Neural cell (in vitro differentiated cells): Measurements from ENCODE around the gene ALDH1L1. TPM values are rescaled to one million over a fixed set of nuclear protein-coding genes. Genes with fewer than 3 reads are reported as not detected.
A peak's percentile ranks its signal among the peaks of the same experiment; 100 is the strongest.

ENCODE experiments used
- H2AFZ ChIP-seq: fragments of 200-600, 300-800 bp; sonication (generic), shearing (Covaris generic); 2 replicates; pipeline ENCODE4 v1.6.0; 2014; ENCODE audit warnings: low read depth, mild to moderate bottlenecking, antibody characterized with exemption, low read length, moderate library complexity
- H3F3A ChIP-seq: fragments of 200-600 bp; shearing (Covaris generic); 2 replicates; pipeline ENCODE4 v1.6.1; 2016; ENCODE audit warnings: mild to moderate bottlenecking, moderate library complexity, mixed read lengths, antibody characterized with exemption, low read length; ENCODE audit not compliant: insufficient read depth, poor library complexity, severe bottlenecking
- H3K27ac ChIP-seq: fragments of 200-600, 300-800 bp; sonication (generic), shearing (Covaris generic); 2 replicates; pipeline ENCODE4 v1.5.1; 2014; ENCODE audit warnings: mild to moderate bottlenecking, low read length, moderate library complexity
- H3K27me3 ChIP-seq: fragments of 300-800, 200-600 bp; sonication (generic), shearing (Covaris generic); 2 replicates; pipeline ENCODE4 v1.6.0; 2014; ENCODE audit warnings: mild to moderate bottlenecking, low read depth, low read length, moderate library complexity; ENCODE audit not compliant: insufficient read depth
- H3K36me3 ChIP-seq: fragments of 300-800, 200-600 bp; sonication (generic), shearing (Covaris generic); 2 replicates; pipeline ENCODE4 v1.5.1; 2014; ENCODE audit warnings: mild to moderate bottlenecking, antibody characterized with exemption, low read length, moderate library complexity; ENCODE audit not compliant: insufficient read depth
- H3K4me2 ChIP-seq: fragments of 300-800, 200-600 bp; sonication (generic), shearing (Covaris generic); 2 replicates; pipeline ENCODE4 v1.6.0; 2014; ENCODE audit warnings: mild to moderate bottlenecking, low read length
- H3K4me3 ChIP-seq: fragments of 300-800, 200-600 bp; sonication (generic), shearing (Covaris generic); 2 replicates; pipeline ENCODE4 v1.5.1; 2014; ENCODE audit warnings: mild to moderate bottlenecking, low read length, moderate library complexity
- H3K79me2 ChIP-seq: fragments of 200-600 bp; shearing (Covaris generic); replicated peaks from 2 replicates; pipeline ENCODE4 v1.6.0; 2014; ENCODE audit warnings: mild to moderate bottlenecking, low read length, moderate library complexity; ENCODE audit not compliant: insufficient read depth
- H3K9ac ChIP-seq: fragments of 300-800, 200-600 bp; sonication (generic), shearing (Covaris generic); 2 replicates; pipeline ENCODE4 v1.6.1; 2016; ENCODE audit warnings: mild to moderate bottlenecking, low read length, mixed read lengths
- H3K9me2 ChIP-seq: fragments of 200-600 bp; shearing (Covaris generic); 2 replicates; pipeline ENCODE4 v1.6.1; 2016; ENCODE audit warnings: mild to moderate bottlenecking, low read length, mixed read lengths; ENCODE audit not compliant: insufficient read depth
- H3K9me3 ChIP-seq: fragments of 200-600, 300-800 bp; sonication (generic), shearing (Covaris generic); 2 replicates; pipeline ENCODE4 v1.6.1; 2016; ENCODE audit warnings: mild to moderate bottlenecking, mixed run types, low read length, moderate library complexity, mixed read lengths
- H4K20me1 ChIP-seq: fragments of 200-600 bp; shearing (Covaris generic); 2 replicates; pipeline ENCODE4 v1.6.1; 2016; ENCODE audit warnings: mild to moderate bottlenecking, mixed run types; ENCODE audit not compliant: insufficient read depth
- CTCF ChIP-seq: fragments of 450-650 bp; IDR thresholded peaks from 2 replicates; pipeline ENCODE4 v1.5.1; 2014; ENCODE audit warnings: antibody characterized with exemption, mild to moderate bottlenecking, moderate library complexity; ENCODE audit not compliant: poor library complexity, severe bottlenecking
- MXI1 ChIP-seq: fragments of 450-650 bp; conservative IDR thresholded peaks from 2 replicates; pipeline ENCODE4 v1.6.1; 2014; ENCODE audit warnings: antibody characterized with exemption, mild to moderate bottlenecking; ENCODE audit not compliant: poor library complexity, severe bottlenecking
- POLR2AphosphoS5 ChIP-seq: IDR thresholded peaks from 2 replicates; pipeline ENCODE4 v1.6.1; 2012
- RAD21 ChIP-seq: fragments of 450-650 bp; conservative IDR thresholded peaks from 2 replicates; pipeline ENCODE4 v1.6.1; 2014; ENCODE audit warnings: antibody characterized with exemption, mild to moderate bottlenecking, moderate library complexity
- REST ChIP-seq: IDR thresholded peaks from 2 replicates; pipeline ENCODE4 v1.6.1; 2012; ENCODE audit warnings: borderline replicate concordance
- SMC3 ChIP-seq: fragments of 450-650 bp; conservative IDR thresholded peaks from 2 replicates; pipeline ENCODE4 v1.6.1; 2014; ENCODE audit warnings: antibody characterized with exemption, mild to moderate bottlenecking, moderate library complexity; ENCODE audit not compliant: poor library complexity
- TAF1 ChIP-seq: IDR thresholded peaks from 2 replicates; pipeline ENCODE4 v1.6.1; 2012; ENCODE audit warnings: low read depth
- polyA plus RNA-seq: library from polyadenylated mRNA; depleted of rRNA; stranded (reverse); fragments of >200 nt; gene quantifications from 2 replicates; pipeline ENCODE4 v1.2.3, GENCODE V29; 2014

ALDH1L1 gene
- polyA plus RNA-seq, 1 donor from 2014 or later: not detected

GRCh38 chr3:126081618-126082361 is 98.6 kb downstream of the ALDH1L1 start:
- Histone ChIP-seq H3K27me3 (no peaks in the 10 kb centered on the region), H3K27ac (no peak overlapping the region), H2AFZ (no peak overlapping the region), H3K4me2 (no peak overlapping the region), H3K79me2 (peaks cover 4% of the 10 kb centered on the region), H3K9ac (no peak overlapping the region), H3F3A (no peaks in the 10 kb centered on the region), H3K9me2 (no peaks in the 10 kb centered on the region), H4K20me1 (no peaks in the 10 kb centered on the region), H3K36me3 (no peaks in the 10 kb centered on the region), H3K4me3 (no peak overlapping the region), H3K9me3 (no peaks in the 10 kb centered on the region)
- TF ChIP-seq CTCF: peak; percentile 32
- TF ChIP-seq RAD21: no peak
- no peak for TF ChIP-seq MXI1
- no peak for TF ChIP-seq POLR2AphosphoS5
- TF ChIP-seq SMC3: no peak

- Histone ChIP-seq H4K20me1 (no peaks in the 10 kb centered on the region), H2AFZ (no peak overlapping the region), H3F3A (no peaks in the 10 kb centered on the region), H3K36me3 (no peaks in the 10 kb centered on the region), H3K27ac (no peak overlapping the region), H3K79me2 (peaks cover 4% of the 10 kb centered on the region), H3K4me3 (no peak overlapping the region), H3K27me3 (no peaks in the 10 kb centered on the region), H3K9me2 (no peaks in the 10 kb centered on the region), H3K4me2 (no peak overlapping the region), H3K9me3 (no peaks in the 10 kb centered on the region), H3K9ac (no peak overlapping the region)
- TF ChIP-seq RAD21: no peak
- no peak for TF ChIP-seq REST
Measured at GRCh38 chr3:126080970-126081369, 99.4 kb downstream of the ALDH1L1 start.

- Histone ChIP-seq H3K4me2 (no peak overlapping the region), H3K9me3 (no peaks in the 10 kb centered on the region), H3K36me3 (no peaks in the 10 kb centered on the region), H3K79me2 (peaks cover 4% of the 10 kb centered on the region), H3K27me3 (no peaks in the 10 kb centered on the region), H3F3A (no peaks in the 10 kb centered on the region), H3K9me2 (no peaks in the 10 kb centered on the region), H2AFZ (no peak overlapping the region), H4K20me1 (no peaks in the 10 kb centered on the region), H3K27ac (no peak overlapping the region), H3K9ac (no peak overlapping the region), H3K4me3 (no peak overlapping the region)
- TF ChIP-seq POLR2AphosphoS5 (no peak), TAF1 (no peak), CTCF (no peak), REST (no peak)
Measured at GRCh38 chr3:126078866-126079265, 101.5 kb downstream of the ALDH1L1 start.
